Right lung (tissue), 5 donors: ENCODE data around the gene ADD3. TPM values are rescaled to one million over a fixed set of nuclear protein-coding genes. Genes with fewer than 3 reads are reported as not detected.

Experiments used
- DNase-seq, 2 donors: peaks; one replicate each; pipeline ENCODE4 v3.0.0-alpha.2; 2013
- polyA plus RNA-seq, 5 donors: library from polyadenylated mRNA; unstranded; fragments of 120-200 nt; gene quantifications; one replicate each; pipeline versions ENCODE4 v1.2.1 to v1.2.3, GENCODE V29; 2013; ENCODE audit warnings: inconsistent platforms in 1 of 5, low replicate concordance in 1 of 5; ENCODE audit not compliant: insufficient read length in 5 of 5, insufficient read depth in 1 of 5

Gene ADD3
- polyA plus RNA-seq, 5 donors = 202 to 398 (median 349) TPM

- no peak for DNase-seq
Observed at GRCh38 chr10:110002801-110003523, 4.8 kb upstream of the ADD3 start.

DNA sequence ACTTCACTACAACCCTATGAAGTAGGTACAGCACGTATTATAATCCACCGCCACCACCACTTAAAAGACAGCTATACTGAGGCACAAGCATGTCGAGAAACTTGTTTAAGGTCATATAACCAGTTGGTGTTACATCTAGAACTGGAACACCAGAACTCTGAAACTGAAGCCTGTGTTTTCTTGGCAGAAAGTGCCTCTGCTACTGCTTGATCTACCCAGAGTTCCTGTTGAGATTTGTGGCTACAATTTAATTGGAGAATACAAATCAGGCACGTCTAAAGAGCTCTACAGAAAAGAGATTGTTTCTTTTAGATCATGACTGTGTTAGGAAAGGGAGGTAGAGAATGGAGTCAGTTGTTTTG, 4.3 kb upstream of the ADD3 start:
- DNase-seq = no peak

- peak; percentile 69 to 72 for DNase-seq
Observed at GRCh38 chr10:110005719-110006118, 2.1 kb upstream of the ADD3 start.

DNA sequence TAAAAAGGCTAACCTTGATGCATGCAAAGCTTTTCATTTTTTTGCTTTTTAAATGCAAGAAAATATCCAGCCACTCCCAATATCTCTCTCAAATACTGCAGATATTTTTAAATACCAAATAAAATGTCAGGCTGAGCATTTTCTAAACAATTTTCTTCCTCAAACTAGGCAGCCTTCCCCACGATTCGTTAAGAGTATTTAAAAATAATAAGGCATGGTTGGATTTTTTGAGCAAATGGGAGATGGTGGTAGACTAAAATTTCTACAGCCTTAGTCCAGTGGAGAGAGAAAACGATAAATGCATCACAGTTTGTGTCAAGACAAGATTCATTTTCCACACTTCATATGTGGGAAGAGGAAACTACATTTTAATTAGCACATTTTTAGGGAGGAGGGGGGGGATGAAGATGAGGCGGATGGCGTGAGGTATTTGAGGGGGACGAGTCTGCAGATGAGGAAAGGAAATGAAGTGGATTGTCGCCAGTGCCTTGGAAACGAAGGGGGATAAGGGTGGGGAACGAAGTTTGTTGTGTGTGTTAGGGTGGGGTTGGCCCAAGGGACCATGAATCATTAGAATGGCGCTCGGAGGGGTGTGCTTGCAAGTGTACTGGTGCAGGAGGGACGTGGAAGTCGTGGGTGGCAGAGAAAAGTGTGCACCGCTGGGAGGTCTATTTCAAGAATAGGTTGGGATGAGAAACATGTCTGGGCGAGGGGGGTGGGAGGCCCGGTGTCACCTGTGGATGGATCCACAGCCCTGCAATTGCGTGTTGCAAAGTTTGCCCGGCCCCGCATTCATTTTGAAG, 1.2 kb upstream of the ADD3 start:
- DNase-seq = peak; percentile 45 to 47

DNA sequence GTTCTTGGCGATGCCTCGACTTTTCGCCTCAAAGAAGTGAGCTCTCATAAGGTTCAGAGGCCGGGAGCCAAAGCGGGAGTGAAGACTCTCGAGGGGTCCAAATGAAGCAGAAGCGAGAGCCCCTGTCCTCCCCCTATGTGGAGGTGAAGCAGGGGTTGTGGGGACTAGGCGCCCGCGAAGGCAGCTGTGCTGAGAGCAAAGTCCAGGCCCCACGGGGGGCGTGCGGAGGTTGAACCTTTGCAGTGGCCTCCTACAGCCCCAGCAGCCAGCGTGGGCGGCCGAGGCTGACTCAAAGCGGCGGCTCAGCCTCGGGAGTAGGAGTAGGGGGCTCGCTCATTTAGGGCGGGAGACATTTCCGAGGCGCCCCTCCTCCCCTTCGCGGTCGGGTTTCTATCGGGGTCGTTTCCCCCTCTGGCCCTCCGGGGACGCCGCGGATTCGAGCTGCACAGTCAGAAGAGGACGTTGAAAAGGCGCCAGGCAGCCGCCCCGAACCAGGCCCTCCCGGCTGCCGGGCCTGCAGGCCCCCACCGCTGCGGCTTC, 553 bp upstream of the ADD3 start:
- peak in 1 of 2 donors; percentile 49 for DNase-seq

DNA sequence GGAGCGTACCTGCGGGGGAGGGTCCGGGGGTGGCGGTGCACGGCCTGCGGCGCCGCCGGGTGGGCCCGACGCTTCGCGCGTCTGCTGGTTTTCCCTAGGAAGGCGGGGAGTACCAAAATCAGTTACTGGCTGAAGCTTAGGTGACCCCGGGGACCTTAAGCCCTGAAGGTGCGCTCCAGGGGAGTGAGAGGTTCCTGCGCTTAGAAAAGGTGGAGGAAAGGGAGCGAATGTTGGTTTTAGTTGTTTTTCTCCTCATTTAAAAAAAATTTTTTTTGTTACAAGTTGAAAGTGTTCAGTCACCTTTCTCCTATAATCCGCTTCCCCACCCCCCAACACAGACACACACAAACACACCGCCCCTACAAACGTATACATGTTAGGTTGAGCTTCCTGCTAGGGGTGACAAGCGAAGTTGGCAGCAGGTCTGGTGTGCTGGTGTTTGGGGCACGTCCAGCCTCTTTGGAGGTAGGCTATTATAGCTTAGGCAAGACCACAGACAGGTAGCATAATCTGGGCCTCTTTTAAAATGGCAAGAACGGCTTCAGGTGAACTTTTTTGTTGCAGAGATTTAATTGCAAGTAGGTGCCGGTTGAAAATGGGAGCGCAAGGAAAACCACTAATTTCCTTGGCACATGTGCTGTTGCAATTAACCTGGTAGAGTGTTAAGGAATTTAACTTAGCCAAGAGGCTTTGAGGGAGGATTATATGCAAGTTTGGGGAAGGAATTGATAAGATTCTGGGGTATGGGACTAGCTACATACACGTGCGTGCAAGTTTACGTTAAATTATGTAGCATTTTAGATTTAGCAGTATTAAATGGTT, 945 bp downstream of the ADD3 start:
- DNase-seq = no peak

DNA sequence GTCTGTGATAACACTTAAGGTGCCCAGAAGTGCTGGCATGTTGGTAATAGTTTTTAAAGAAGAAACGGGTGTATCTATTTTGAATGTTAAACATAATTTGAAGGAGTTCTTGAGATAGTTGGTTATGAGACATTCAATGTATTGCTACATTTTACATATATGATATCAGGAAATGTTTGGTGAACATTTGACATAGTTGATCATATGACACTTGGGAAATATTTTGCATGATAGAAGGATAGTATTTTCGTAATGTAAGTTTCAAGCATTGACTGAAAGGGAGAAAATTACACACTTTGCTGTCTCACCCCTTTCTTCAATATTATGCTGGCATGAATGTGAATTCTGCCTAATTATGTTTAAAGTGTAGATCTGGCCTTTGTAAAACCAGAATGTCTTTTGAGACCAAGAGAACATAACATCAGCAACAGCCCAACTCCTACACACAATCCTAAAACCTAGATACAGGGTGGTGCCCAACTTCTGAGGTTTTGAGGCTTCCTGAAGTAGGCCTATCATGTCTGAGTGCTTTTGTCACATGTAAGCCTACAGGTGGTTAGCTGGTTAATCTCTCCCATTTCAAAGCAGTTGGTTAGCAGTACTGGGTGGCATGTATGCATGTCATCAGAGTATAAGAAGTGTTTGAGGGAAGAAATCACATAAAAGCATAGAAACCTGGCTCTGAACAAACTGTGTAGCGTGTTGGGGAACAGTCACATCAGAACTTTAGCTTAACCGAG, 2.1 kb downstream of the ADD3 start:
- DNase-seq = no peak

GRCh38 chr10:110010486-110011378, 2.9 kb downstream of the ADD3 start:
- no peak for DNase-seq

GRCh38 chr10:110011681-110012080, 3.9 kb downstream of the ADD3 start:
- no peak for DNase-seq

GRCh38 chr10:110013630-110014293, 6.0 kb downstream of the ADD3 start:
- DNase-seq = no peak

DNA sequence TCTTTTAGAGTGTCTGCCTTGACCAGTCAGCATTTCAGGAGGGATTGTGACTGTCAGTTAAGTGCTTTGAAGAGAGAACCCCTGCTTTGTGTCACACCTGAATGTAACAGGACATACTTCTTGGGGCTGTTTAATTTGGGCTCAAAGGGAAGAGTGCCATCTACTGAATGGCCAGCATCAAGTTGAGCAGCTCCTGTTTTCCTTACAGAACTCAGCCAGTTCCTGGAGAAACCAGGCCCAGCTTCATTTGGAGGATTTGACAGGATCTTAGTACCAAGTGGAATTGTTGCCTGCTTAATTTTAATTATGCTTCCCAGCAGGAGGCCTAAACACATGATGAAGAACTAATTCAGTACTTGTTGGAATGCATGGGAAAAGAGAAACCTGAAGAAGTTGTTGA, 8.3 kb downstream of the ADD3 start:
- DNase-seq = no peak

DNA sequence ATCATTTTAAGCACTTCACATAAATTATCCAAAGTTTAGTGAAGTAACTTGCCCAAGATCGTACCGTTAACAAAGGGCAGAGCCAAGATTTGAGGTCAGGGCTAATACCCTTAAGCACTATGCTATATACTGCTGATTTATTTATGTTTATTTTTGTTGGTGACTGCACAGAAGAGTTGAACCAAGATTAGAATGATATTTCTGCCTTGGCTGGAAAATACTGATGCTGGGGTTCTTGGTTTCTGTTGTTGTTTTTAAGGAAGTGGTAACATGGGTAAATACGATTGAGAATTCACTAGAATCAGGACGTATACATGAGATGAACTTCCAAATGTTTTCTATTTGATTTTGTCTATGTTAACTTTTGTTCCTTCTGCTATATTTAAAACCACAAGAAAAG, 9.3 kb downstream of the ADD3 start:
- no peak for DNase-seq

- no peak for DNase-seq
Observed at GRCh38 chr10:110017907-110018306, 10.1 kb downstream of the ADD3 start.

DNA sequence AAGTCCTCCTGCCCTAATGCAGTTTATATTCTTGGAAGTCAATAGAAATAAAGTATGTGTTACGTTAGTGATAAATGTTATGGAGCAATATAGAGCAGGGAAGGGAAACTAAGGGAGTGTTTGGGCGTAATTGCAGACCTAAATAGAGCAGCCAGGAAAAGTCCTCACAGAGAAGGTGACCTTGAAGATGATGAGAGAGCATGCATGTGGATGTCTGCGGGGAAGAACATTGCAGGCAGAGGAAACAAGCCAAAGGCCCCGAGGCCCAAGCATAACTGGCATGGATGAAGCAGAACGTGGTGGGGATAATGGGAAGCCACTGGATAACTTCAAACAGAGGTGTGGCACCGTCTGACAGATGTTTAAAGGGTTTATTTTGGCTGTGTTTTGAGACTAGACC, 12.5 kb downstream of the ADD3 start:
- no peak for DNase-seq

DNA sequence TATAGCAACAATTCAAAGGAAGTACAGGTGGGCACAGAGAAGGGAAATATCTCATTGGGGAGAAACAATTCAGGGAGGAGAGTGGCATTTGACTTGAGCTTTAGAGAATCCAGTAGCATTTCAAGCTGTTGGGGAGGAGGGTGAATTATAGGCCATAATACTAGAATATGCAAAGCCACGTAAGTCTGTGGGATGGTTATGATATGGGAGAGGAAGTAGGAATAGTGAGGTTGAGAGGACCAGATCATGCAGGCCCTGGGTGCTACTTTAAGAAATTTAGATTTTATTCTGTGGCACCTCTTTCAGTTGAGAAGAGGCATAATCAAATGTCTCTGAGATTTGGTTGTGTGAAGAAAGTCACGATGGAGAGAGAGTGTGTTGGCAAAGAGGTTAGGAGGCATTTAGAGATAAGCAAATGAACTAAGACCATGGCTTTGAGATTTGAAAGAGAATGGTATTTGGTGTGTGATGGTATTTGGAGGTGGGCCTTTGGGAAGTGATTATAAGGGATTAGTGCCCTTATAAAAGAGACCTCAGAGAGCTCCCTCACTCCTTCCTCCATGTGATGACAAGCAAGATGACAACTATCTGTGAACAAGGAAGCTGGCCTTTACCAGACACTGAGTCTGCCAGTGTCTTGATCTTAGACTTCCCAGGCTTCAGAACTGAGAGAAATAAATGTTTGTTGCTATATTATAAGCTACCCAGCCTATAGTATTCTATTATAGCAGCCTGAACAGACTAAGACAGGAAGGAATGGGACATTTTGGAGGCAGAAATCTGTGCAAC, 15.1 kb downstream of the ADD3 start:
- DNase-seq = no peak

DNA sequence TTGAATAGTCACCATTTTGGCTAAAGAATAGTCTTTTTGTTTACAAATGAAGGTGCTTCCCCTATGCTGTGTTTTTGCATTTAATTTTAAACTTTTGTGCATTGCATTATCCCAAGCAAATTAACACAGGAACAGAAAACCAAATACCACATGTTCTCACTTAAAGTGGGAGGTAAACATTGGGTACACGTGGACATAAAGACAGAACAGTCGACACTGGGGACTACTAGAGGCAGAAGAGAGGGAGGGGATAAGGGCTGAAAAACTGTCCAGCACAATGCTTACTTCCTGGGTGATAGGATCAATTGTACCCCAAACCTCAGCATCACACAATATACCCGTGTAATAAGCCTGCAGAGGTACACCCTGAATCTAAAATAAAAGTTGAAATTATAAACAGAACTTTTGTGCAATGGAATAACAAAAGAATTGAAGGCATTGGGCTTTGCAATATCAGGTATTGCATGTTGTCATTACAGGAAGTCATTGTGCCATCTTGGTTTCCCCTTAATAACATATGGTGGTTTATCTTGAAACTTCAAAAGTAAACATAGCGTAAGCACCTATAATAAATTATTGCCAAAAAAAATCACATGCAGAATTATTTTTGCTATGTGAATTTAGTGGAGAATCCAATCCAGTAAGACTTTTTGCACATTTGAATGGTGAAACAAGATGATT, 16.1 kb downstream of the ADD3 start:
- no peak for DNase-seq

- no peak for DNase-seq
Observed at GRCh38 chr10:110029450-110029849, 21.7 kb downstream of the ADD3 start.
